PC-3 (cell line): Measurements from ENCODE around the gene AFF1.

Experiments
- CTCF ChIP-seq: fragments of 300-600 bp; sonication (generic); conservative IDR thresholded peaks from 2 replicates; pipeline ENCODE4 v1.5.1; 2017; ENCODE audit warnings: antibody characterized with exemption, low read depth, mild to moderate bottlenecking, low read length
- EZH2 ChIP-seq: fragments of 300-600 bp; sonication (generic); IDR thresholded peaks from one replicate; pipeline ENCODE4 v1.6.1; 2017; ENCODE audit warnings: antibody characterized with exemption, mild to moderate bottlenecking, low read length; ENCODE audit not compliant: unreplicated experiment
- EZH2phosphoT487 ChIP-seq: fragments of 300-600 bp; sonication (generic); IDR thresholded peaks from 2 replicates; pipeline ENCODE4 v1.6.1; 2018; ENCODE audit warnings: mild to moderate bottlenecking, antibody characterized with exemption, low read length, borderline replicate concordance

GRCh38 chr4:86893136-86893535, 41.7 kb upstream of the AFF1 start:
- TF ChIP-seq CTCF (no peak), EZH2phosphoT487 (no peak), EZH2 (no peak)
